A549 (cell line): ENCODE results near the gene CSTF3.

ENCODE experiments used
- BHLHE40 ChIP-seq: IDR thresholded peaks from 2 replicates; pipeline ENCODE4 v1.6.1; 2012; ENCODE audit warnings: low read depth, low read length, inconsistent platforms
- CBX2 ChIP-seq: fragments of 200-600 bp; sonication (generic); IDR thresholded peaks from 2 replicates; pipeline ENCODE4 v1.6.1; 2016; ENCODE audit warnings: low read depth, mild to moderate bottlenecking, borderline replicate concordance
- TF ChIP-seq, protein P1 (sequence below): fragments of 200-600 bp; sonication (generic); IDR thresholded peaks from 2 replicates; pipeline ENCODE4 v1.6.1; 2016; ENCODE audit warnings: antibody characterized with exemption, mild to moderate bottlenecking, moderate library complexity
- TF ChIP-seq, protein P2 (sequence below): fragments of 250-450 bp; sonication (Bioruptor Pico); IDR thresholded peaks from 2 replicates; pipeline ENCODE4 v1.5.0; 2021; ENCODE audit warnings: mild to moderate bottlenecking, moderate library complexity, borderline replicate concordance

DNA sequence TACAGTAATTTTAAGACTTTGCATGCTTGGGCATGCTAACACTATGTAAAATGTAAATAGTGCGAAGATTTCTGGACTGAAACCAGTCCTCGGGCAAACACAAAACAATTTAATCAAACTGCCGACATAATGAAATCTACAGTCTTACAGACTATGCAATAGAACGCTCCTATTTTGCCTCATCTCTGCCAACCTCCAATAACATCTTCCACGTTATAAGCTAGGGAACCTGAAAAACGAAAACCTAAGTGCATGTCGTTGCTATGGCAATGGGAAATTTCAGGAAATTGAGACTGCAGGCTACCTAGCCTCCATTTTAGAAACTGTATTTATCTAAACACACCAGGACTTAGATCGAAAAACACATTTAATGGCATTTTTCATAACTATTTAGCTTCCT lies 1.1 kb downstream of the CSTF3 start:
- TF ChIP-seq, protein P1, sequence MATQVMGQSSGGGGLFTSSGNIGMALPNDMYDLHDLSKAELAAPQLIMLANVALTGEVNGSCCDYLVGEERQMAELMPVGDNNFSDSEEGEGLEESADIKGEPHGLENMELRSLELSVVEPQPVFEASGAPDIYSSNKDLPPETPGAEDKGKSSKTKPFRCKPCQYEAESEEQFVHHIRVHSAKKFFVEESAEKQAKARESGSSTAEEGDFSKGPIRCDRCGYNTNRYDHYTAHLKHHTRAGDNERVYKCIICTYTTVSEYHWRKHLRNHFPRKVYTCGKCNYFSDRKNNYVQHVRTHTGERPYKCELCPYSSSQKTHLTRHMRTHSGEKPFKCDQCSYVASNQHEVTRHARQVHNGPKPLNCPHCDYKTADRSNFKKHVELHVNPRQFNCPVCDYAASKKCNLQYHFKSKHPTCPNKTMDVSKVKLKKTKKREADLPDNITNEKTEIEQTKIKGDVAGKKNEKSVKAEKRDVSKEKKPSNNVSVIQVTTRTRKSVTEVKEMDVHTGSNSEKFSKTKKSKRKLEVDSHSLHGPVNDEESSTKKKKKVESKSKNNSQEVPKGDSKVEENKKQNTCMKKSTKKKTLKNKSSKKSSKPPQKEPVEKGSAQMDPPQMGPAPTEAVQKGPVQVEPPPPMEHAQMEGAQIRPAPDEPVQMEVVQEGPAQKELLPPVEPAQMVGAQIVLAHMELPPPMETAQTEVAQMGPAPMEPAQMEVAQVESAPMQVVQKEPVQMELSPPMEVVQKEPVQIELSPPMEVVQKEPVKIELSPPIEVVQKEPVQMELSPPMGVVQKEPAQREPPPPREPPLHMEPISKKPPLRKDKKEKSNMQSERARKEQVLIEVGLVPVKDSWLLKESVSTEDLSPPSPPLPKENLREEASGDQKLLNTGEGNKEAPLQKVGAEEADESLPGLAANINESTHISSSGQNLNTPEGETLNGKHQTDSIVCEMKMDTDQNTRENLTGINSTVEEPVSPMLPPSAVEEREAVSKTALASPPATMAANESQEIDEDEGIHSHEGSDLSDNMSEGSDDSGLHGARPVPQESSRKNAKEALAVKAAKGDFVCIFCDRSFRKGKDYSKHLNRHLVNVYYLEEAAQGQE: no peak
- TF ChIP-seq BHLHE40 (no peak), CBX2 (no peak)
- TF ChIP-seq, protein P2, sequence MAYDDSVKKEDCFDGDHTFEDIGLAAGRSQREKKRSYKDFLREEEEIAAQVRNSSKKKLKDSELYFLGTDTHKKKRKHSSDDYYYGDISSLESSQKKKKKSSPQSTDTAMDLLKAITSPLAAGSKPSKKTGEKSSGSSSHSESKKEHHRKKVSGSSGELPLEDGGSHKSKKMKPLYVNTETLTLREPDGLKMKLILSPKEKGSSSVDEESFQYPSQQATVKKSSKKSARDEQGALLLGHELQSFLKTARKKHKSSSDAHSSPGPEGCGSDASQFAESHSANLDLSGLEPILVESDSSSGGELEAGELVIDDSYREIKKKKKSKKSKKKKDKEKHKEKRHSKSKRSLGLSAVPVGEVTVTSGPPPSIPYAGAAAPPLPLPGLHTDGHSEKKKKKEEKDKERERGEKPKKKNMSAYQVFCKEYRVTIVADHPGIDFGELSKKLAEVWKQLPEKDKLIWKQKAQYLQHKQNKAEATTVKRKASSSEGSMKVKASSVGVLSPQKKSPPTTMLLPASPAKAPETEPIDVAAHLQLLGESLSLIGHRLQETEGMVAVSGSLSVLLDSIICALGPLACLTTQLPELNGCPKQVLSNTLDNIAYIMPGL (CRISPR knock-in tag): no peak
